ENCODE measurements around the gene STARD8. TPM values are rescaled to one million over a fixed set of nuclear protein-coding genes. Genes with fewer than 3 reads are reported as not detected.
"Not testable (repeated sequence)": the region's sequence is repeated elsewhere in the genome, so short reads cannot be mapped to it uniquely, and the experiment has no call there.

The STARD8 gene
- polyA plus RNA-seq, 4 donors = 19.2 to 21.2 (median 19.5) TPM

DNA sequence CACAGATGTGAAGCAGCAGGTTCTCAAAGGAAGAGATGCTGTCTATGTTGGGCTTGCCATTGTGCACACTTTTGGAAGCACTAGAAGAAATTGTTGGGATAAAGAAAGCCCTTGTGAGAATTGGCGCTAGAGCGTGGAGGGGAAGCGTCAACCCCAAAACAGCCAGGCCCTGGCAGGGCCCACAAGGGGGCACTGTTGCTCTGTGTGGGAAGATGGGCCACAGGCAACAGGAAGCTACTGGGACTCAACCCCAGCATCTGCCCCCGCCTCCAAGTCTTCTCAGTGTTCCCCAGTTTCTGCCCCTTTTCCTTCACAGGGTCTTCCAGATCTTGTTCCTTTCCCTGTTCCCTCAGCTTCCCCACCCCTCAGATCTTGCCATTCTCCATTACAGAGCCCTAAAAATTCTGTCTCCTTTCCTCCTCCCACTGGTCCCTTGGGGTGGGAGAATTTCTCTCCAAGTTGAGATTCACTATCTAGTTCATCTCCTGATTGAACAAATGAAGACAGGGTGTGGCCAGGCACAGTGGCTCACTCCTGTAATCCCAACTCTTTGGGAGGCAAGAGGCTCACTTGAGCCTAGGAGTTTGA lies 85.5 kb downstream of the STARD8 start:
- DNase-seq (ENCODE audit: low read depth in 4 of 4, low spot score in 3 of 4) = peak in 3 of 4 donors; percentile 1 to 12 (median 10)

- DNase-seq (ENCODE audit: low read depth in 4 of 4, low spot score in 3 of 4) = no peak
Measured at GRCh38 chrX:68735266-68735665, 87.8 kb downstream of the STARD8 start.

- not testable (repeated sequence) for DNase-seq (ENCODE audit: low read depth in 4 of 4, low spot score in 3 of 4)
Measured at GRCh38 chrX:68741864-68742263, 94.4 kb downstream of the STARD8 start.

- no peak for DNase-seq (ENCODE audit: low read depth in 4 of 4, low spot score in 3 of 4)
Measured at GRCh38 chrX:68743754-68744153, 96.3 kb downstream of the STARD8 start.

DNA sequence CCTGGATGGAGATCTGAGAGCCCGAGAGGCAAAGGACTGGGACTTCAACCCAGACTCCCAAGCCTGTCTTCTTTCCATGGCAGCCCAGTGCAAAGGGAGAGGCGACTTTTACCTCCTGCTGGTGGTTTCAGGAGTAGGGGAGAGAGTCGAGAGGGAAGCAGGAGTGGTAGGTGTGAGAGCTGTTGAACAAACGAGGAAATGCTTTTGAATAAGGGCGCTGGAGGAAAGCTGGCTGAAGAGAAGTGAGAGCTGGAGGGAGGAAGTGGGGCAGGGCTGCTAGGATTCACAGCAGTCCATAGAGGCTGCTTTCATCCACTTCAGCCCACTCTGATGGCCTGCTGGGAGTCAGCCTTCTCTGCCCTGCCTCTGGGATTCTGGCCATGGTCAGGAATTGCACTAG lies 99.5 kb downstream of the STARD8 start:
- no peak for DNase-seq (ENCODE audit: low read depth in 4 of 4, low spot score in 3 of 4)

DNA sequence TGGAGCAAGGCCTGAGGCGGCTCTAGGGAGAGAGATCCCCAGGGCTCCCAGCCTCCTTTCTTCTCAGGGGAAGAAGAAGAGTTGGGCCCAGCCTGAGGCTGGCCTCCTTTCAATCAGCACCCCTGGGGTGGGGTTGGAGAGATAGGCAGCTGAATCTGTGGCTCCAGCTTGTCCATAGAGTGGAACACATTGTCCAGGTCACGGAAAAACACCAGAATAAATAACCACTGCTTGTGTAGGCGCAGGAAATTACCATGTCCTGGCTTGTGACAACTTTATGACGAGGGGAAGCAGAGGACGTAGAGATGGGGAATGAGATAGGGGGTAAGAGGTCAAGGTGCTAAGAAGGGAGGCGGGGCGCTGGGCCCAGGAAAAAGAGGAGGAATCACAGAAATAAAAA lies 100.6 kb downstream of the STARD8 start:
- no peak for DNase-seq (ENCODE audit: low read depth in 4 of 4, low spot score in 3 of 4)

- no peak for DNase-seq (ENCODE audit: low read depth in 4 of 4, low spot score in 3 of 4)
Measured at GRCh38 chrX:68749426-68749825, 102.0 kb downstream of the STARD8 start.

DNA sequence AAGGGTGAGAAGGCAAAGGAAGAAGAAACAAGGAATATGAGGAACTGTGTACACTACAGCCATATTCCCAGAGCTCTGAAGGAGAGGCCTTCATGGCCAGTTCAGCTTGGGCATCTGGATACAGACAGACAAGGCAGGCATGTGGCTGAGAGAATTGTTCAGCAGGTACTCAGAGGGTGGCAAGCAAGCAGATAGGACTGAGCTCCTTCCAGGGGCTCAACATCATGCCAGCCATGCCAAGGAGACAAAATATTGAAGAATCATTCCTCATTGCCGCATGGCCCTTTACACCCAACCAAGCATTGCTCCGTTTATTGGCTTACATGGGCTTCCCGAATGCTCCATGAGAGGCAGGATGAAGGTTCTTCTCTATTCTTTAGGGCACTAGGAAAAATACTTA lies 102.8 kb downstream of the STARD8 start:
- no peak for DNase-seq (ENCODE audit: low read depth in 4 of 4, low spot score in 3 of 4)

GRCh38 chrX:68751372-68751771 lies 103.9 kb downstream of the STARD8 start:
- DNase-seq (ENCODE audit: low read depth in 4 of 4, low spot score in 3 of 4) = no peak

DNA sequence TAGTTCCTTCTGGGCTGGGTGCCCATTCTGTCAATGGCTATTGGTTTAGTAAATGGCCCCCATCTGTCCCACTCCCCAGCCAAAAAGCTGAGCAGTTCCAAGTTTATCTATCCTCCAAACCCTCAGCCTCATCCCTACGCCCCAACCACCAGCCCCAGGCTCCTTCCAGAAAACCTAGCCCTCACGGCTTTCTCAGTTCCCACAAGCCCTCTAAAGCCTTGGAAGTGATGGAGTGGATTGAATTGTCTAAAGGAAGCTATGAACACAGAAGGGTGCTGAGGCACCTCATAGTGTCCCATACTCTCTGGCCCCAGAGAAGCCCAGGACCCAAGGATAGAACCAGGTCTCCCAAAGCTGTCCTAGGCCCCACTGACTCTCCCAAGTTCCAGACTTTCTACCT lies 105.8 kb downstream of the STARD8 start:
- no peak for DNase-seq (ENCODE audit: low read depth in 4 of 4, low spot score in 3 of 4)

DNA sequence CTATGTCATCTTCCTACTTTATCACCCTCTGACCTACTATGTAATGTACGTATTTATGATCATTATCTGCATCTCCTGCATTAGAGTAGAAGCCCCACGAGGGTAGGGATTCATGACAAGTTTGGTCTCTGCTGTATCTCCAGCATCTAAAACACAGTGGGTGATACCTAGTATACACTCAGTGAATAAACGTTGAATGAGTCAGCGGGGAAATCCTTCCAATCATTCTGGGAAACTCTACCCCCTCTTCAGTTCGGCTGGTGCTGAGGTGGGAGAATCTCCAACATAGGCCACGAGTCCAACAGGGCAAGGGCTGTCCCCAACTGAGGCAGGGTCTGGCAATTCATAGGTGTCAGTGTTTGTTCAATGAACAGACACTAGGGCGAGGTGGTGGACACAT lies 106.9 kb downstream of the STARD8 start:
- DNase-seq (ENCODE audit: low read depth in 4 of 4, low spot score in 3 of 4) = no peak

DNA sequence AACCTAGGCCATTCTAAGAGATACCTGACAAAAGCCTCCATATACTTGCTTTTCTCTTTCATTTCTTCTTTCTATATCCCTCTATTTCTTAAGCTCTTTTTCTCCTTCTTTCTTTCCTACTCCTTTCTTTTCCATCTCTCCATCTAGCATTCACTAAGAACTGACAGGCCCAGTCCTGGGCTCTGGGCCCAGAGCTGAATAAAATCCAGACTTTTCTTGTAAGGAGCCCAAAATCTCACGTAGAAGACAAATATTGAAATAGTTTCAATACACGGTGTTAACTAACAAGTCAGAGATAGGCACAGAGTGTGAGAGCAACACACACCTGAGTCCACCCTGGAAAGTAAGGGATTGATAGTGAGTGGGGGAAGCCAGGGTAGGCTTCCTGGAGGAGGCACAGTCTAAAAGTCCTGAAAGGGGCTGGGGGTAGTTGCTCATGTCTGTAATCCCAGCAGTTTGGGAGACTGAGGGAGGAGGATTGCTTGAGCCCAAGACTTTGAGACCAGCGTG lies 108.2 kb downstream of the STARD8 start:
- DNase-seq (ENCODE audit: low read depth in 4 of 4, low spot score in 3 of 4) = no peak

DNA sequence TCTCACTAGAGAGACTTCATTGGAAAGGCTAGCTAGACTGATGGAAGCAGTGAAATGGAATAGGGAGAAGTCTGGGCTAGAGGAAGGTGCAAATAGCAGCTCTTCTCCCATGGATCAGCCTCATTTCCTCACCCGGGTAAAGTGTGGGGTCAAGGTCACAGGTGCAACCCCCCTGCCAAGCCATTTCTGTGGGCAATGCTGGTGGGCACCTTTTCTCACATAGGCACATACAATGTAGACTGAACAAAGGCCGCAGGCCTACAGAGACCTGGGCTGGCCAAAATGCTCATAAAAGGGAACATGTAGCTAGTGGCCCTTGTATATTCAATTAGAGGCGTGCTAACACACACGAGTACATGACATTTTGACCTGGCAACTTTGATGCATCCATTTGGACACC lies 109.9 kb downstream of the STARD8 start:
- DNase-seq (ENCODE audit: low read depth in 4 of 4, low spot score in 3 of 4) = no peak

GRCh38 chrX:68757731-68758130 lies 110.3 kb downstream of the STARD8 start:
- no peak for DNase-seq (ENCODE audit: low read depth in 4 of 4, low spot score in 3 of 4)

GRCh38 chrX:68758671-68759070 lies 111.2 kb downstream of the STARD8 start:
- DNase-seq (ENCODE audit: low read depth in 4 of 4, low spot score in 3 of 4) = no peak

DNA sequence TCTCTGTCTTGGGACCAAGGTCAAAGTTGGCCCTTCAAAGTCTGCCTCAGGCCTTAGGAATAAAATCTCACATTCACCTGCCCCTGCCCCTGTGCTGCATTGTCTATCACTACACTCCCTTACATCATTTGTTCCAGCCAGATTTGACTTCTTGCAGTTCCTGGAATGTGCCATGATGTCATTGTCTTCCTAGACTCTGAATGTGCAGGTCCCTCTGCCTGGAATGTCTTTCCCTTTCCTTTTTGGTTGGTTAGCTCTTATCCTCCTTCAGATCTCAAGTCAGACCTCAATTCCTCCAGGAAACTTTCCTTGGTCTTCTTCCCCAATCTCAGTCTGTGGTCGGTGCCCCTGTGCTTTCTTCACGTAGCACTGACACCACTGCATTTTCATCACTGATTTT lies 113.6 kb downstream of the STARD8 start:
- no peak for DNase-seq (ENCODE audit: low read depth in 4 of 4, low spot score in 3 of 4)

DNA sequence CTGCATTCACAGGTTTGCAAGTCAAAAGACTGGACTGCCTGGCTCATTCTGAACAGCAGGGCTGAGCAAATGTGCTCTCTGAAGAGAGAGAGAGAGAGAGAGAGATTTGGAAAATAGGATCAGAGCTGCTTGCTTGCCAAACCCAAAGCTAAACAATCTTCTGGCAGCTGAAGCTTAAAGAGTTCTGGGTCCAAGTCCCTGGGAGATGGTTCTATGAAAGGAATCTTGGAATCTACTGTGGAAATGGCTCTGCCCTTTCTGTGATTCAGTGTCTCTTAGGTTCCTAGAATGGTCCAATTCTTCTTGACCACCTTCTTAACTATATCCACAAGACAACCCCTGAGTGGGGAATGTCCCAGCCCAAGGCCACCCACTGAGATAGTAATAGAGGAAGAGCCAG lies 115.3 kb downstream of the STARD8 start:
- no peak for DNase-seq (ENCODE audit: low read depth in 4 of 4, low spot score in 3 of 4)

DNA sequence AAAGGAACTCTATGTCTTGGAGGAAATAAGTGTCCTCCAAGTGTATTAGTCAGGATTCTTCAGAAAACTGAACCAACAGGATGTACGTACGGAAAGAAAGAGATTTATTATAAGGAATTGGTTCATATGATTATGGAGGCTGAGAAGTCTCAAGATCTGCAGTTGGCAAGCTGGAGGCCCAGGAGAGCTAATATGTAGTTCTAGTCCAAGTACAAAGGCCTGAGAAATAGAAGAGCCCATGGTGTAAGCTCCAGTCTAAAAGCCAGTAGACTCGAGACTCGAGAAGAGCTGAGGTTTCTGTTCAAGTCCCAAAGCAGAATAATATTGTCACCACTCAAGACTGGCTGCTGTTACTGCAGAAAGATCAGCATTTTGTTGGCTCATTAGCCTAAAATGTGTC lies 116.0 kb downstream of the STARD8 start:
- DNase-seq (ENCODE audit: low read depth in 4 of 4, low spot score in 3 of 4) = no peak

Other genes starting within 250 kb of the STARD8 start
- gene OPHN1, start 214.2 kb upstream of the STARD8 start, polyA plus RNA-seq (ENCODE audit: insufficient read length in 4 of 4) = 10 to 100 TPM in 1 of 4 donors, 1 to 10 TPM in 3; 7.2 to 13.7 (median 8.0) TPM
- gene YIPF6, start 148.6 kb upstream of the STARD8 start, polyA plus RNA-seq (ENCODE audit: insufficient read length in 4 of 4) = 10 to 100 TPM; 44.6 to 51.6 (median 49.4) TPM
- 100 to 1,000 TPM; 104 to 152 (median 118) TPM for gene EFNB1, start 181.4 kb downstream of the STARD8 start, polyA plus RNA-seq (ENCODE audit: insufficient read length in 4 of 4)

Measured in right renal pelvis (tissue), 4 donors.